Fibroblast of mammary gland (primary cell): ENCODE measurements around the gene OR51I1.

Experiments used
- DNase-seq: peaks from one replicate; pipeline ENCODE4 v3.0.0-alpha.2; 2010; ENCODE audit warnings: low read depth
- H3K4me3 ChIP-seq: 2 replicates; pipeline ENCODE4 v1.5.1; 2011; ENCODE audit warnings: low read depth, mild to moderate bottlenecking, low read length, moderate library complexity; ENCODE audit not compliant: control insufficient read depth
- TF ChIP-seq, protein P1 (sequence below): conservative IDR thresholded peaks from 2 replicates; pipeline ENCODE4 v1.5.1; 2011; ENCODE audit warnings: low read depth, low read length, inconsistent platforms; ENCODE audit not compliant: control insufficient read depth, insufficient read depth

The OR51I1 gene

DNA sequence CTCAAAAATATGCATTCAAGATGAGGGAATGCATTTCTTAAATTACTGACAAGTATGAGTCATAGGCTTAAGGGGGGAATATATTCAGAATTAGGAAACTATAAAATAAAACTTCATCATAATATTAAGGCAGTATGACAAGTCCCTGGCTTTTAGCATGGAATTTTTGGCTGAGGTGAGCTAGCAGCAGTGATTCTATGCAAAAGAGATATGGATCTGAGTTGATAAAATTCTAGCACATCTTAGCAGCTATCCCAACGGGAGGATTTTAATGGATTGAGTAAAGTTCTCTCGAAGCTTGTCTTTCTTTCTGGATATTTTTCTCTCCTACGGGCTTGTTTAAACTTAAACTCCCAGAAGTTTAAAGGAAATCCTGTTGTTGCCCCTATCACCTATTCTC, 18.2 kb downstream of the OR51I1 start:
- no peak for DNase-seq
- TF ChIP-seq, protein P1, sequence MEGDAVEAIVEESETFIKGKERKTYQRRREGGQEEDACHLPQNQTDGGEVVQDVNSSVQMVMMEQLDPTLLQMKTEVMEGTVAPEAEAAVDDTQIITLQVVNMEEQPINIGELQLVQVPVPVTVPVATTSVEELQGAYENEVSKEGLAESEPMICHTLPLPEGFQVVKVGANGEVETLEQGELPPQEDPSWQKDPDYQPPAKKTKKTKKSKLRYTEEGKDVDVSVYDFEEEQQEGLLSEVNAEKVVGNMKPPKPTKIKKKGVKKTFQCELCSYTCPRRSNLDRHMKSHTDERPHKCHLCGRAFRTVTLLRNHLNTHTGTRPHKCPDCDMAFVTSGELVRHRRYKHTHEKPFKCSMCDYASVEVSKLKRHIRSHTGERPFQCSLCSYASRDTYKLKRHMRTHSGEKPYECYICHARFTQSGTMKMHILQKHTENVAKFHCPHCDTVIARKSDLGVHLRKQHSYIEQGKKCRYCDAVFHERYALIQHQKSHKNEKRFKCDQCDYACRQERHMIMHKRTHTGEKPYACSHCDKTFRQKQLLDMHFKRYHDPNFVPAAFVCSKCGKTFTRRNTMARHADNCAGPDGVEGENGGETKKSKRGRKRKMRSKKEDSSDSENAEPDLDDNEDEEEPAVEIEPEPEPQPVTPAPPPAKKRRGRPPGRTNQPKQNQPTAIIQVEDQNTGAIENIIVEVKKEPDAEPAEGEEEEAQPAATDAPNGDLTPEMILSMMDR: no peak
- H3K4me3 ChIP-seq: no peak overlapping the region

DNA sequence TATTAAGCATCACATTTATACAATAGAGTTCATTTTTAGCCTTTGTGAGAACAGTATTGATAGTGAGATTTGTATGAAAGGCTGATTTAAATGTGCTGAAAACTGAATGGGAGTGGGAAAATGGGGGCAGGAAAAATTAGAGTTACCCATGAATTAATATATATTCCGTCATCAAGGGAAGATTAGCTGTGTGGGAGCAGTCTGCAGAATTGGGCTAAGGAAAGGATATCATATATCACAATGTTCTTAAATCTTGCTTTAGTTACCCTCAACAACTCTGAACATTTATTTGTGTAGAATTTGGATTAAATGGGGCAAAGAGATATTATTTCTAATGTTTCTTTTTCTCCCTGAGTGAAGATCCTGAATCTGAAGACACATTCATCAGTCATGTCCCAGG, 19.5 kb downstream of the OR51I1 start, which contains the start of gene OR51Q1:
Gene OR51Q1 (plus strand): TSS at position 301 of the 400 bp plus-strand sequence. CDS start 90 bp downstream, at position 391.
- TF ChIP-seq, protein P1: no peak
- DNase-seq: no peak
- H3K4me3 ChIP-seq: no peak within 1 kb of the TSS

DNA sequence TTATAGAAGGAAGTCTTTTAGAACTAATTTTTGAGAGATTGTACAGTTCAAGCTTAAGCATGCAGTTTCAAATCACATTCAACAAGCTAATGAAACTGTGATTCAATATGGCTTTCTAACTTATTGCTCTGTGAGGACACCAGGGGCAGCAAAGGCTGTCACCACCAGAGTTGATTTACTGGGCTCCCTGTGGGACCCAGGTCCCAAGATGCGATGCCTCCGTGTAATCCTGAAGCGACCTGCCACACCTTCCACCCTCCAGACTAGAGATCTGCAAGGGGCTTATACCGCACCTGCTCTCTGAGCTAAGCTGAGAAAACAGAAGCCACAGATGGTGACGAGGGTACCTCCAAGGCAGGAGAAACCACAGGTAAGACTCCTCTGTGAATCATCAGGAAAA, 20.3 kb downstream of the OR51I1 start:
- no peak overlapping the region for H3K4me3 ChIP-seq
- TF ChIP-seq, protein P1: no peak
- DNase-seq: no peak

DNA sequence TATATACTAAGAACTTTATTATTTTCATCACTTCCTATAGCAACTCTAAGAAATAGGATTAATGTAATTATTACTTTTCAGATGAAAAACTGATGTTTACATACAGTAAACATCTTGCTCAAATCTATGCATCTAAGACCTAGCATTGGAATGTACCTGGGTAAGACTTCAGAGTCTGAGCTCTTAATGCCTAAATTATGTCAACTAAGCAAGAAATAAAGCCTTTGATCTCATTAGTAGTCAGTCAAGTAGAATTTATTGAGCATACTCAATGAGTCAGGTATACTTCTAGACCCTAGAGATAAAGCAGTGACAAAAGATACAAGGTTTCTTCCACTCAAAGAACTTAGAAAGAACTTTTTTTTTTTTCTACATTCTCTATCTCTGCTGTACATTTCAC, 36.1 kb downstream of the OR51I1 start:
- TF ChIP-seq, protein P1: no peak
- no peak for DNase-seq

DNA sequence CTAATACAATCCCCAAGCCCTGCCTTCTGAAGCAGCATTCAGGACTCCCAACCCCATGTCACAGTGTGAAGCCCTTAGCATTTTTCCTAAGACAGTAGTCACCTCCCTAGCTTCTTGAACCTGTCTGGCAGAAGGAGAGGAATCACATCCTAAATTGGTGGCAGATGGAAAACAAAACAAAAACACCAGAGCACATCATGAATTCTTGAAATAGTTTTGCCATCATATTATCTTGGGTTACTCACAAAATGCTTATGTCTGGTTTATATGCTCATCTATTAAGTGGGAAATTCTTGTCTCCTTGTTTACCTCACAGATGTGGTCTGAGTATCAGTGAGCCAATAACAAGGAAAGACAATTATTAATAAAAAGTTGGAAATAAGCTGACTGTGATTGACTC, 42.4 kb downstream of the OR51I1 start:
- no peak overlapping the region for H3K4me3 ChIP-seq
- no peak for DNase-seq
- TF ChIP-seq, protein P1: no peak

More for the DNA sequence above, 36.1 kb downstream of the OR51I1 start:
- H3K4me3 ChIP-seq: no peak overlapping the region

DNA sequence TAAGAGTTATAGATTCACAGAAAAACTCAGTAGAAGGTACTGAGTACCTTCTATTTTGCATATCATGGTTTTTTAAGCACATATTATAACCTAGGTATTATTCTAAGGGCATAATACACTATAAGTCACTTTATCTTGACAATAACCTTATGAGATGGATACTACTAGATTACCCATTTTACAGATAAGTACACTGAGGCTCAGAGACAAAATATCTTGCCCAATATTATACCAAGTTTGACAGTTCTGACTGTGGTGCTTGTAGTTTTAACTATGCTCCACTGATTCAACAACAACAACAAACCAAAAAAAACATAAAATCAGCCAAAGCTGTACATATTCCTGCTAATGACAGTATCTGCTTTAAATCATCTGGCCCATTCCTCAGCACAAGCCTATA, 47.2 kb downstream of the OR51I1 start:
- TF ChIP-seq, protein P1: no peak

More for the DNA sequence above, 47.2 kb downstream of the OR51I1 start:
- H3K4me3 ChIP-seq: no peak overlapping the region
- no peak for DNase-seq
